Transverse colon (tissue), 4 donors: ENCODE results near the gene BOC. TPM values are rescaled to one million over a fixed set of nuclear protein-coding genes. Genes with fewer than 3 reads are reported as not detected.

Experiments
- DNase-seq: peaks from one replicate; pipeline ENCODE4 v3.0.0-alpha.2; 2019
- H3K27ac ChIP-seq, 4 donors: fragments of 200-600 bp; sonication (generic); 2 replicates each; pipeline ENCODE4 v1.5.1; 2016 to 2018; ENCODE audit warnings: inconsistent platforms in 4 of 4
- H3K27me3 ChIP-seq: fragments of 200-600 bp; sonication (generic); 2 replicates; pipeline ENCODE4 v1.5.1; 2017; ENCODE audit warnings: inconsistent platforms
- H3K36me3 ChIP-seq, 4 donors: fragments of 200-600 bp; sonication (generic); 2 replicates each; pipeline ENCODE4 v1.5.1; 2017 to 2019; ENCODE audit warnings: inconsistent platforms in 4 of 4
- H3K4me1 ChIP-seq, 4 donors: fragments of 200-600 bp; sonication (generic); 2 replicates each; pipeline ENCODE4 v1.5.1; 2017 to 2020; ENCODE audit warnings: inconsistent platforms in 4 of 4
- H3K4me3 ChIP-seq, 4 donors: fragments of 200-600 bp; sonication (generic); 1 replicate in 1 of 4; 2 replicates in 3 of 4; pipeline versions ENCODE4 v1.5.1 to v1.6.1; 2017 to 2019; ENCODE audit warnings: inconsistent platforms in 4 of 4
- H3K9me3 ChIP-seq, 2 donors: fragments of 200-600 bp; sonication (generic); 2 replicates each; pipeline ENCODE4 v1.5.1; 2017 to 2019; ENCODE audit warnings: inconsistent platforms in 2 of 2
- CTCF ChIP-seq, 5 experiments: fragments of 200-600 bp in 3 of 5; fragments of 450-650 bp in 2 of 5; sonication (generic) in 3 of 5; IDR thresholded peaks; 1 replicate in 2 of 5; 2 replicates in 3 of 5; pipeline ENCODE4 v1.5.1; 2016 to 2017; ENCODE audit warnings: antibody characterized with exemption in 5 of 5, inconsistent platforms in 3 of 5, mild to moderate bottlenecking in 2 of 5, moderate library complexity in 1 of 5
- EP300 ChIP-seq: sonication (generic); formaldehyde crosslinking; IDR thresholded peaks from one replicate; pipeline ENCODE4 v1.6.1; 2017; ENCODE audit warnings: antibody characterized with exemption, low read depth
- POLR2A ChIP-seq: fragments of 450-650 bp; IDR thresholded peaks from one replicate; pipeline ENCODE4 v1.6.1; 2016; ENCODE audit warnings: antibody characterized with exemption, mild to moderate bottlenecking, moderate library complexity
- POLR2AphosphoS5 ChIP-seq, 3 donors: sonication (generic); formaldehyde crosslinking; IDR thresholded peaks; one replicate each; pipeline ENCODE4 v1.6.1; 2016; ENCODE audit warnings: antibody characterized with exemption in 3 of 3
- WGBS, 2 donors: methylation state at CpG; one replicate each; pipeline ENCODE4 v1.1.5; 2018; ENCODE audit warnings: low coverage in 1 of 2; 5-methylcytosine and 5-hydroxymethylcytosine counted together
- in situ Hi-C, 4 donors: fragments of 200-750 bp; cut with MboI; loops; one replicate each; pipeline versions ENCODE4 v1.15.0 to v1.15.1; 2017; ENCODE audit warnings: low sequenced_read_pairs in 3 of 4, low pct_ligation_motif_present in 1 of 4, low pct_unique_long_range_greater_than_20kb in 1 of 4
- intact Hi-C: fragments of 100-400 bp; cut with DNase I; formaldehyde crosslinking; loops from one replicate; pipeline ENCODE4 v1.15.1; 2023; ENCODE audit warnings: low total_unique reads
- total RNA-seq, 4 donors: library from RNA; depleted of rRNA; stranded (reverse); fragments of >200 nt; gene quantifications; one replicate each; pipeline ENCODE4 v1.1.0, GENCODE V29; 2016

The BOC gene
- total RNA-seq, 4 donors from 2014 or later: 15.2 to 77.4 (median 45.4) TPM

GRCh38 chr3:113226491-113226890, 15.1 kb downstream of the BOC start:
- 71 to 88% methylated on average over 2 to 3 of the region's 3 CpGs for WGBS, 2 donors
- TF ChIP-seq POLR2AphosphoS5 (IDR thresholded peaks at IDR 0.05) (no peak), POLR2A (no peak), EP300 (no peak), CTCF (IDR thresholded peaks at IDR 0.05) (no peak)
- DNase-seq: no peak
- Histone ChIP-seq H3K27me3 (no peaks in the 10 kb centered on the region), H3K27ac (no peak overlapping the region), H3K9me3 (no peaks in the 10 kb centered on the region), H3K4me1 (peaks cover 0 to 25% (median 17%) of the 10 kb centered on the region in 4 donors), H3K36me3 (no peaks in the 10 kb centered on the region), H3K4me3 (no peak overlapping the region)
- in situ Hi-C loops (no loop called here), intact Hi-C loops (no loop called here)

GRCh38 chr3:113227146-113227545, 15.8 kb downstream of the BOC start:
- Histone ChIP-seq H3K4me1 (peaks cover 4 to 25% (median 18%) of the 10 kb centered on the region in 4 donors), H3K27me3 (no peaks in the 10 kb centered on the region), H3K4me3 (no peak overlapping the region), H3K36me3 (no peaks in the 10 kb centered on the region), H3K27ac (no peak overlapping the region), H3K9me3 (no peaks in the 10 kb centered on the region)
- in situ Hi-C loops (no loop called here), intact Hi-C loops (no loop called here)
- 100% methylated on average over 1 of the region's 1 CpG; no CpG with 5 or more reads in 1 of the 2 donors for WGBS, 2 donors
- no peak for DNase-seq
- TF ChIP-seq EP300 (no peak), CTCF (IDR thresholded peaks at IDR 0.05) (no peak), POLR2A (no peak), POLR2AphosphoS5 (IDR thresholded peaks at IDR 0.05) (no peak)

GRCh38 chr3:113228498-113229286, 17.3 kb downstream of the BOC start:
- WGBS, 2 donors: 21 to 54% methylated on average over 5 to 6 of the region's 6 CpGs
- H3K27ac ChIP-seq: peak overlapping the region in 2 of 4 donors; percentile 22 to 57
- no peaks in the 10 kb centered on the region for H3K36me3 ChIP-seq
- intact Hi-C loops (no loop called here), in situ Hi-C loops (no loop called here)
- H3K9me3 ChIP-seq: no peaks in the 10 kb centered on the region
- no peak overlapping the region for H3K4me3 ChIP-seq
- no peak for DNase-seq
- TF ChIP-seq CTCF (IDR thresholded peaks at IDR 0.05) (no peak), POLR2A (no peak), POLR2AphosphoS5 (IDR thresholded peaks at IDR 0.05) (no peak), EP300 (no peak)
- H3K27me3 ChIP-seq: no peaks in the 10 kb centered on the region
- peaks cover 7 to 17% (median 15%) of the 10 kb centered on the region in 4 donors for H3K4me1 ChIP-seq

- in situ Hi-C loops (no loop called here), intact Hi-C loops (no loop called here)
- DNase-seq: no peak
- H3K27ac ChIP-seq: peak overlapping the region in 2 of 4 donors; percentile 20 to 52
- TF ChIP-seq POLR2AphosphoS5 (IDR thresholded peaks at IDR 0.05) (no peak), POLR2A (no peak), EP300 (no peak), CTCF (IDR thresholded peaks at IDR 0.05) (no peak)
- no peaks in the 10 kb centered on the region for H3K36me3 ChIP-seq
- H3K27me3 ChIP-seq: no peaks in the 10 kb centered on the region
- peaks cover 13 to 30% (median 22%) of the 10 kb centered on the region in 4 donors for H3K4me1 ChIP-seq
- no peaks in the 10 kb centered on the region for H3K9me3 ChIP-seq
- H3K4me3 ChIP-seq: no peak overlapping the region
- WGBS, 2 donors: 93 to 100% methylated on average over 1 of the region's 1 CpG
These were observed 20.0 kb downstream of the BOC start for GRCh38 chr3:113231391-113231790.
